Esophagus (tissue), 2 donors: ENCODE measurements around the gene PRTG. TPM values are rescaled to one million over a fixed set of nuclear protein-coding genes. Genes with fewer than 3 reads are reported as not detected.
"Not testable (repeated sequence)": the region's sequence is repeated elsewhere in the genome, so short reads cannot be mapped to it uniquely, and the experiment has no call there.

ENCODE experiments used
- H3K27ac ChIP-seq, 2 donors: one replicate each; pipeline ENCODE4 v1.5.1; 2013; ENCODE audit warnings: low read depth in 2 of 2, mild to moderate bottlenecking in 2 of 2, inconsistent platforms in 1 of 2, low read length in 1 of 2, moderate library complexity in 1 of 2
- H3K27me3 ChIP-seq, 2 donors: one replicate each; pipeline ENCODE4 v1.6.1; 2013; ENCODE audit warnings: low read length in 2 of 2, control low read depth in 1 of 2, mild to moderate bottlenecking in 1 of 2; ENCODE audit not compliant: insufficient read depth in 2 of 2, control insufficient read depth in 1 of 2
- H3K36me3 ChIP-seq, 2 donors: one replicate each; pipeline ENCODE4 v1.6.1; 2013; ENCODE audit warnings: low read length in 1 of 2; ENCODE audit not compliant: control insufficient read depth in 2 of 2, insufficient read depth in 2 of 2
- H3K4me1 ChIP-seq, 2 donors: one replicate each; pipeline ENCODE4 v1.6.1; 2013; ENCODE audit warnings: low read length in 1 of 2; ENCODE audit not compliant: control insufficient read depth in 2 of 2, insufficient read depth in 2 of 2
- H3K4me3 ChIP-seq, 2 donors: one replicate each; pipeline ENCODE4 v1.5.1; 2013; ENCODE audit warnings: low read length in 2 of 2, mild to moderate bottlenecking in 2 of 2, low read depth in 1 of 2, moderate library complexity in 1 of 2
- H3K9me3 ChIP-seq, 2 donors: one replicate each; pipeline ENCODE4 v1.6.1; 2013; ENCODE audit warnings: mild to moderate bottlenecking in 2 of 2, low read depth in 1 of 2, low read length in 1 of 2, moderate library complexity in 1 of 2; ENCODE audit not compliant: control insufficient read depth in 2 of 2, insufficient read depth in 1 of 2
- WGBS, 2 donors: extraction: QIAGEN DNeasy Blood & Tissue Kit; methylation state at CpG; one replicate each; pipeline ENCODE4 v1.1.7; 2013; 5-methylcytosine and 5-hydroxymethylcytosine counted together
- polyA plus RNA-seq, 2 donors: library from polyadenylated mRNA; stranded (reverse); fragments of 200-250 nt; gene quantifications; one replicate each; pipeline ENCODE4 v1.2.3, GENCODE V29; 2013
- donor health status: healthy with polysubstance abuse.
- donor health status: Bipolar disorder and iron deficiency.

PRTG gene
- polyA plus RNA-seq, 2 donors: 0.02 to 0.10 TPM

DNA sequence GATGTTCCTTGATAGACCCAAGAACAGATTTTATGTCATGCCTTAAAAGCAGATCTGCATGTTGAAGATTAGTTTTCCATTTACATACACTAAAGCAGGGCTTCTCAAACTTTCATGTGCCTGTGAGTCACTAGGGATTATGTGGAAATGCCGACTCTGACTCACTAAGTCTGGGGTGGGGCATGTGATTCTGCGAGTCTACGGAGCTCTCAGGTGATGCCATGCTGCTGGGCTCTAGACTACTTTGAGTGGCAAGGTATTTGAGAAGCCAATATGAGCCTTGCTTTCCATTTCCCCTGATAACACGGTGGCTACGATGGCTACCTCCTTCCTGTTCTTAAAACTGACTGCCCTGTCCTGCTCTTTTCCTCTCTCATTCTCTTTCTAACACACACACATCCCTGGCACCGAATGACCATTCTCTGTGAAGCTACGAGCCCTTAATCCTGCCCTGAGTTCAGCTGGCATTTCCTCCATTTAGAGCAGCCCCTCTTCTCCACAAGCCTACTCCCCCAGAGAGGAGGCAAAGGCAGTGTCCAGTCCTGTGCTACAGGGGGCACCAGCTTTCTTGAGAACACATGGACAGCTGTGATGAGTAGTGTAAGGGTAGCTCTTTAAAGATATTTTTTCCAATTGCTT, 115.1 kb downstream of the PRTG start:
- 47 to 54% methylated on average over 7 of the region's 7 CpGs for WGBS, 2 donors
- no peaks in the 10 kb centered on the region for H3K9me3 ChIP-seq
- peaks cover 0 to 3% of the 10 kb centered on the region in 2 donors for H3K4me1 ChIP-seq
- H3K27me3 ChIP-seq: no peaks in the 10 kb centered on the region
- H3K4me3 ChIP-seq: no peak overlapping the region
- no peaks in the 10 kb centered on the region for H3K36me3 ChIP-seq
- no peak overlapping the region for H3K27ac ChIP-seq

DNA sequence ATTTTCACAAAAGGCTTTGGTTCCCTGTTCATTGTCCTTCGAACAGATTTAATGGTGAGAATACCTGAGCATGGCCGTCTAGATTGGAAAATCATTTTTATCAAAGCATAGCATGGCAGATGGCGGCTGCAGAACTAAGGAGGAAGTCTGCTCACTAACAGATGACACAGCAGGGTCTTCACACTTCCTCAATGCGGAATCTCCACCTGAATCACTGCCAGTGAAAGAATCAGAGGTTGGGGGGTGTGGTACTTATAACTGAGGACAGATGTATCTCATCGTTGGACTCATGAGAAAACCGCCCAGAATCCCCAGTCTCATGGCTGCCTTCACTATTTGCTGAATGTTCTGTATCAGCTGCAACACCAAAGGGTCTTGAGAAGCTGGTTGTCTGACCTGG, 123.2 kb downstream of the PRTG start:
- Histone ChIP-seq H3K9me3 (no peaks in the 10 kb centered on the region), H3K27ac (no peak overlapping the region), H3K4me1 (no peaks in the 10 kb centered on the region), H3K27me3 (no peaks in the 10 kb centered on the region), H3K4me3 (no peak overlapping the region), H3K36me3 (no peaks in the 10 kb centered on the region)
- WGBS, 2 donors: 77 to 83% methylated on average over 6 of the region's 6 CpGs

DNA sequence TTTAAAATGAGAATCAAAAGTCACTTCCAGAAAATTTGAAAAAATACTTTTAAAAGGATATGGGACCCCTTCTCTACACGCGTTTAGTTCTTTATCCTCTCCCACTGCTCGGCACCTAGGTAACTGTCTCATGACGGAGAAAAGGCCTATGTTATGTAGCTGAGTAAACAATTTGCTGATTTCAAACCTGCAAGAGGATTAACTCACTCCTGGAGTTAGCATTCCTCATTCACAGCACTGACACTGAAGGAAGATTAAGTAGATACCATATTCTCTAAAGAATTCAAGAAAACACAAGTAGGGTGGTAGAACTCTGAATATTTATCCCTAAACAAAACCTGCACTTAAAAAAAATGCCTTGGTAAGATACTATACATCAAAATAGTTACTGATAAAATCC, 124.6 kb downstream of the PRTG start:
- H3K27me3 ChIP-seq: no peaks in the 10 kb centered on the region
- no peak overlapping the region for H3K27ac ChIP-seq
- no peak overlapping the region for H3K4me3 ChIP-seq
- H3K4me1 ChIP-seq: no peaks in the 10 kb centered on the region
- WGBS, 2 donors: 74 to 83% methylated on average over 4 of the region's 4 CpGs
- no peaks in the 10 kb centered on the region for H3K9me3 ChIP-seq
- H3K36me3 ChIP-seq: no peaks in the 10 kb centered on the region

DNA sequence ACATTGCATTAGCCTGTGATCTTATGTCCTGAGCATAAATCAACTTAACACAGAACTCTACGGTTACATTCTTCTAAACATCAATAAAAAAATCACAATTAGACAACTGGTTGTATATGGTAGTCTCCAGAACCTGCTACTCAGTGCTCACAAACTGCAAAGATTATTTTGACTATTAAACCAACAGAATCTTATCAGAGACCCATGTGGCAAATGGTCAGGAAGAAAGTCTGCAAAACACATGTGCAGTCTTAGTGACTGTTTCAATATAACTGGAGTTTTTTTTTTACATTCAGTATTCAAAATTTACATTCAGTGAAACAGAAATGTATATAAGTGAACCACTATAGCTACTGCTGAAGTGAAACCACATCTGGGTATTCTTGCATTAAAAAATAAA, 127.5 kb downstream of the PRTG start:
- H3K27me3 ChIP-seq: no peaks in the 10 kb centered on the region
- H3K4me3 ChIP-seq: no peak overlapping the region
- H3K9me3 ChIP-seq: no peaks in the 10 kb centered on the region
- H3K36me3 ChIP-seq: no peaks in the 10 kb centered on the region
- WGBS, 2 donors: 69 to 71% methylated on average over 1 of the region's 1 CpG
- H3K4me1 ChIP-seq: no peaks in the 10 kb centered on the region
- no peak overlapping the region for H3K27ac ChIP-seq

DNA sequence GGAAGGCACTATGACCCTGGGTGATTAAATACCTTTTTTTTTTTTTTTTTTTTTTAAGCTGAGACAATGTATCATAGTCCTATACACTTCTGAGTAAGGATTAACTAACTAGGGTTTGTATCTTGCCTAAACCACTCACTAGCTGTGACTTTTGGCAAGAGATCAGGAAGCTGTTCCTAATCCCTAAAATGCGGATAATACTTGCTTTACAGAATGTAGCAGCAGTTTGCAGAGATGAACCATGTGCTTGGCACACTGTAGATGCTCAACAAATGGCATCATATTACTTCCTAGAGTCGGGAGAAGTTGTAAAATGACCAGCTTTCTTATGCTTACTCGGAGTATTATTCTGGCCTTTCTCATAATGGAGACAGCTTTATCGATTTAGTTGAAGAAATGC, 129.2 kb downstream of the PRTG start:
- WGBS, 2 donors: 77% methylated on average over 4 of the region's 4 CpGs
- no peaks in the 10 kb centered on the region for H3K9me3 ChIP-seq
- H3K27ac ChIP-seq: no peak overlapping the region
- H3K36me3 ChIP-seq: no peaks in the 10 kb centered on the region
- H3K27me3 ChIP-seq: no peaks in the 10 kb centered on the region
- H3K4me3 ChIP-seq: no peak overlapping the region
- no peaks in the 10 kb centered on the region for H3K4me1 ChIP-seq

DNA sequence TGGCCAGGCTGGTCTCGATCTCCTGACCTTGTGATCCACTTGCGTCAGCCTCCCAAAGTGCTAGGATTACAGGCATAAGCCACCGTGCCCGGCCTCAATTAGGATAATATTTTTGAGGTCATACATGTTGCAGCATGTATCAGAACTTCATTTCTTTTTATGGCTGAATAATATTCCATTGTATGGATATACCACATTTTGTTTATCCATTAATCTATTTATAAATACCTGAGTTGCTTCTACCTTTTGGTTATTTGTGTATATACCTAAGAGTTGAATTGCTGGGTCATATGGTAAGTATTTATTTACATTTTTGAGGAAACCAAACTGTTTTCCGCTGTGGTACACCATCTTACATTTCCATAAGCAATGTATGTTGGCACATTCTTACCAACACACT, 136.7 kb downstream of the PRTG start:
- Histone ChIP-seq H3K27me3 (no peaks in the 10 kb centered on the region), H3K4me1 (no peaks in the 10 kb centered on the region), H3K9me3 (no peaks in the 10 kb centered on the region), H3K4me3 (no peak overlapping the region), H3K27ac (no peak overlapping the region), H3K36me3 (no peaks in the 10 kb centered on the region)
- 87 to 95% methylated on average over 5 of the region's 5 CpGs for WGBS, 2 donors

DNA sequence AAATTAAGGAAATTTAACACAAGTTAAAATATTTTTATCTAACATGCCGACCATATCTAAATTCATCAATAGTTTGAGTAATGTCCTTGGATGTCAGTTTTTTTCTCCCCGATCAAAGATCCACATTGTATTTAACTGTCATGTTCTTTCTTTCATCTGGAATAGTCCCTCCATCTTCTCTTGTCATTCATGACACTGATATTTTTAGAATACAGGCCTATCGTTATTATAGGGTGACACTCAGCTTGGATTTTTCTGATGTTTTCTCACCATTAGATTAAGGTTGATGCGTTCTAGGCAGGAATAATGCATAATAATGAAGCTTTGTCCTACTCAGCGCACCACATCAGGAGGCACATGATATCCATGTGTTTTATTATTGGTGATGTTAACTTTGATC, 141.6 kb downstream of the PRTG start:
- no peaks in the 10 kb centered on the region for H3K36me3 ChIP-seq

DNA sequence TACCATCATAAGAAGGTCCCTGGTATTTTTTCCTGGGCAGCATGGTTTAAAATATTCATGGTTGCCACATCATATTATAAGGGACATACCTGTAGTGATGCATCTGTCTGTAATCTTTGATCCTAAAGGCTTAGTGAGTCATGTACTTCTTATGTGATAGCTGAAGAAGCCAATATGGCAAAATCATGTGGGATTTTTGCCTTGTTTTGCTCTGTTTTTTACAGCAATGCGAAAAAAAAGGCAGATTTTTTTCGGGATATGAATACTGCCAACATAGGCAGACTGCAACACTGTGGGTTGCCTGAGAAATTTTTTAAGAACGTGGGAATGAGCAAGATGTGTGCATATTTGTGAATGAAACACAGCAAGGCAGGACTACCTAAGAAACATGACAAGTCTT, 143.5 kb downstream of the PRTG start:
- H3K4me3 ChIP-seq: no peak overlapping the region
- no peaks in the 10 kb centered on the region for H3K36me3 ChIP-seq
- H3K9me3 ChIP-seq: no peaks in the 10 kb centered on the region
- 89 to 91% methylated on average over 3 of the region's 3 CpGs for whole genome bisulfite sequencing, 2 donors
- H3K27ac ChIP-seq: no peak overlapping the region
- no peaks in the 10 kb centered on the region for H3K4me1 ChIP-seq
- no peaks in the 10 kb centered on the region for H3K27me3 ChIP-seq

More for the DNA sequence above, 141.6 kb downstream of the PRTG start:
- H3K4me3 ChIP-seq: no peak overlapping the region
- no peaks in the 10 kb centered on the region for H3K27me3 ChIP-seq
- H3K9me3 ChIP-seq: no peaks in the 10 kb centered on the region
- H3K4me1 ChIP-seq: no peaks in the 10 kb centered on the region
- 84 to 90% methylated on average over 5 of the region's 5 CpGs for WGBS, 2 donors
- H3K27ac ChIP-seq: no peak overlapping the region

DNA sequence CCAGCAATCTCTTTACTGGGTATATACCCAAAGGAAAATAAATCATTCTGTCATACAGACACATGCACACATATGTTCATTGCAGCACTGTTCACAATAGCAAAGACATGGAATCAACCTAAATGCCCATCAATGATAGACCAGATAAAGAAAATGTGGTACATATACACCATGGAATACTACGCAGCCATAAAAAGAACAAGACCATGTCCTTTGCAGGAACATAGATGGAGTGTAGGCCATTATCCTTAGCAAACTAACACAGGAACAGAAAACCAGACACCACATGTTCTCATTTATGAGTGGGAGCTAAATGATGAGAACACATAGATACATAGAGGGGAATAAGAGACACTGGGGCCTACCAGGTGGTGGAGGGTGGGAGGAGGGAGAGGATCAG, 149.9 kb downstream of the PRTG start:
- not testable (repeated sequence) for H3K4me1 ChIP-seq, H3K27me3 ChIP-seq, H3K27ac ChIP-seq, H3K36me3 ChIP-seq, H3K4me3 ChIP-seq, H3K9me3 ChIP-seq
- 97 to 100% methylated on average over 1 of the region's 1 CpG for WGBS, 2 donors

DNA sequence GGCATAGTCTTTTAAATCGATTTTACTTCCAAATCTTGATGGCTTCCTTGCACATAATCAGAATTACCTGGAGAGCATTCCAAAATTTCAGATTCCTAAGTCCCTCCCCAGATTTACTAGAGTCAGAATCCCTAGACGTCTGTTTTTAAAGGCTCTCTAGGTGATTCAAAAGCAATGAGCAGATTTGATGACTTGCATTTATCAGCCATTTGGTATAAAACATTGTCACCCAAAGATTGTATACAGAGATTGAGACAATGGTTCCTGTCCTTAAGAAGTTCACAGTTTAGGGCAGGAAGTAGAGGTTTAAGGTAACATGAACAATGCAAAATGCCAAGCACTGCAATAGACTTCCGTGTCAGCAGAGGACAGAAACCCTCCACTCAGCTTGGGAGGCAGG, 152.2 kb downstream of the PRTG start:
- H3K9me3 ChIP-seq: no peaks in the 10 kb centered on the region
- no peaks in the 10 kb centered on the region for H3K4me1 ChIP-seq
- H3K4me3 ChIP-seq: no peak overlapping the region
- H3K27ac ChIP-seq: no peak overlapping the region
- H3K27me3 ChIP-seq: no peaks in the 10 kb centered on the region
- 70 to 72% methylated on average over 3 of the region's 3 CpGs for WGBS, 2 donors
- no peaks in the 10 kb centered on the region for H3K36me3 ChIP-seq
